Vagina (tissue), 2 donors: ENCODE measurements around the gene SLC8A1. TPM values are rescaled to one million over a fixed set of nuclear protein-coding genes. Genes with fewer than 3 reads are reported as not detected.
A peak's percentile ranks its signal among the peaks of the same experiment; 100 is the strongest.

Source experiments
- DNase-seq, 2 donors: peaks; one replicate each; pipeline ENCODE4 v3.0.0-alpha.2; 2017; ENCODE audit errors: extremely low spot score in 2 of 2
- H3K27ac ChIP-seq: fragments of 200-600 bp; sonication (generic); one replicate; pipeline ENCODE4 v1.5.1; 2019
- H3K27me3 ChIP-seq: fragments of 200-600 bp; sonication (generic); one replicate; pipeline ENCODE4 v1.5.1; 2019
- H3K36me3 ChIP-seq, 2 donors: fragments of 200-600 bp; sonication (generic); one replicate each; pipeline ENCODE4 v1.5.1; 2017 to 2019
- H3K4me1 ChIP-seq: fragments of 200-600 bp; sonication (generic); one replicate; pipeline ENCODE4 v1.5.1; 2019
- H3K4me3 ChIP-seq, 2 donors: fragments of 200-600 bp; sonication (generic); 1 replicate in 1 of 2; 2 replicates in 1 of 2; pipeline ENCODE4 v1.5.1; 2016 to 2019
- H3K9me3 ChIP-seq: fragments of 200-600 bp; sonication (generic); one replicate; pipeline ENCODE4 v1.5.1; 2019
- POLR2A ChIP-seq, 2 donors: fragments of 450-650 bp; IDR thresholded peaks; one replicate each; pipeline ENCODE4 v1.6.1; 2017; ENCODE audit warnings: antibody characterized with exemption in 2 of 2, mild to moderate bottlenecking in 2 of 2, moderate library complexity in 2 of 2
- POLR2AphosphoS5 ChIP-seq, 2 donors: sonication (generic); formaldehyde crosslinking; IDR thresholded peaks; one replicate each; pipeline ENCODE4 v1.9.0; 2017; ENCODE audit warnings: antibody characterized with exemption in 2 of 2, mild to moderate bottlenecking in 2 of 2, low read depth in 1 of 2; ENCODE audit not compliant: insufficient read depth in 1 of 2
- intact Hi-C: fragments of 100-400 bp; cut with DNase I; formaldehyde crosslinking; loops from one replicate; pipeline ENCODE4 v1.15.1; 2023
- total RNA-seq: library from RNA; depleted of rRNA; stranded (reverse); fragments of >200 nt; gene quantifications from one replicate; pipeline ENCODE4 v1.2.3, GENCODE V29; 2016
- TF ChIP-seq, protein P1 (sequence below), 3 experiments: fragments of 450-650 bp in 2 of 3; fragments of 200-600 bp in 1 of 3; sonication (generic) in 1 of 3; IDR thresholded peaks; one replicate each; pipeline ENCODE4 v1.5.1; 2017 to 2019; ENCODE audit warnings: antibody characterized with exemption in 3 of 3, mild to moderate bottlenecking in 2 of 3, moderate library complexity in 2 of 3

Gene SLC8A1
- total RNA-seq, result 40.8 TPM

- Histone ChIP-seq H3K27me3 (no peaks in the 10 kb centered on the region), H3K27ac (peak within 1 kb of the TSS; percentile 68), H3K4me3 (peak within 1 kb of the TSS; percentile 53 to 69), H3K4me1 (peaks cover 12% of the 10 kb centered on the region), H3K36me3 (no peaks in the 10 kb centered on the region), H3K9me3 (no peaks in the 10 kb centered on the region)
- peak in 1 of 2 donors; percentile 34 for TF ChIP-seq POLR2AphosphoS5 (IDR thresholded peaks at IDR 0.05; ENCODE audit: insufficient read depth in 1 of 2, low read depth in 1 of 2)
- no peak for TF ChIP-seq POLR2A (IDR thresholded peaks at IDR 0.05)
- intact Hi-C loops, result no loop called here
- DNase-seq, result no peak
Measured at GRCh38 chr2:40451918-40452605, at the start of gene SLC8A1. TSS of gene SLC8A1 (minus strand) at chr2:40452090.

DNA sequence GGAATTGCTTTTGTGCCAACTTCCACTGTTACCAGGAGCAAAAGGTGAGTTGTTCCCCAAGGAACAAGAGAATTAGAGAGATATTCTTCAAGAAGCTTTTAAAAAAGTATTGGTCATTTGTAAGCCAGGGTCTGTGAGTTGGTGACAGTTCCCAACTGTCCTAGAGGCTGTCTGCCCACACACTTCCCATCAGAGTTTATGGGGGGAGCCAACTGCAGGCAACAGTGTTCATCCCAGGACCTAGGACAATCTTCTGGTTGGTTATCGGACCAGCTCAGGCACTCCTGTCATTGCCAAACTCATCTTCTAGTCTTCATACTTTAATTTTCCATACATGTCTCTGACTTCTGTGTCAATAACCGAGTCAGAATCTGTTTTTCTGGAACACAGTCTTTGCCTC lies 47.5 kb upstream of the SLC8A1 start:
- no peak for TF ChIP-seq POLR2A (IDR thresholded peaks at IDR 0.05)
- TF ChIP-seq, protein P1, sequence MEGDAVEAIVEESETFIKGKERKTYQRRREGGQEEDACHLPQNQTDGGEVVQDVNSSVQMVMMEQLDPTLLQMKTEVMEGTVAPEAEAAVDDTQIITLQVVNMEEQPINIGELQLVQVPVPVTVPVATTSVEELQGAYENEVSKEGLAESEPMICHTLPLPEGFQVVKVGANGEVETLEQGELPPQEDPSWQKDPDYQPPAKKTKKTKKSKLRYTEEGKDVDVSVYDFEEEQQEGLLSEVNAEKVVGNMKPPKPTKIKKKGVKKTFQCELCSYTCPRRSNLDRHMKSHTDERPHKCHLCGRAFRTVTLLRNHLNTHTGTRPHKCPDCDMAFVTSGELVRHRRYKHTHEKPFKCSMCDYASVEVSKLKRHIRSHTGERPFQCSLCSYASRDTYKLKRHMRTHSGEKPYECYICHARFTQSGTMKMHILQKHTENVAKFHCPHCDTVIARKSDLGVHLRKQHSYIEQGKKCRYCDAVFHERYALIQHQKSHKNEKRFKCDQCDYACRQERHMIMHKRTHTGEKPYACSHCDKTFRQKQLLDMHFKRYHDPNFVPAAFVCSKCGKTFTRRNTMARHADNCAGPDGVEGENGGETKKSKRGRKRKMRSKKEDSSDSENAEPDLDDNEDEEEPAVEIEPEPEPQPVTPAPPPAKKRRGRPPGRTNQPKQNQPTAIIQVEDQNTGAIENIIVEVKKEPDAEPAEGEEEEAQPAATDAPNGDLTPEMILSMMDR (IDR thresholded peaks at IDR 0.05), result no peak
- TF ChIP-seq POLR2AphosphoS5 (IDR thresholded peaks at IDR 0.05; ENCODE audit: insufficient read depth in 1 of 2, low read depth in 1 of 2), result no peak
- H3K4me1 ChIP-seq, result no peaks in the 10 kb centered on the region
- intact Hi-C loops, result no loop called here
- no peaks in the 10 kb centered on the region for H3K9me3 ChIP-seq
- no peaks in the 10 kb centered on the region for H3K27me3 ChIP-seq
- no peak for DNase-seq
- H3K36me3 ChIP-seq, result no peaks in the 10 kb centered on the region
- no peak overlapping the region for H3K4me3 ChIP-seq
- no peak overlapping the region for H3K27ac ChIP-seq

GRCh38 chr2:40497251-40497859 lies 45.5 kb upstream of the SLC8A1 start:
- TF ChIP-seq POLR2AphosphoS5 (IDR thresholded peaks at IDR 0.05; ENCODE audit: insufficient read depth in 1 of 2, low read depth in 1 of 2), result no peak
- TF ChIP-seq POLR2A (IDR thresholded peaks at IDR 0.05), result no peak
- TF ChIP-seq, protein P1 (IDR thresholded peaks at IDR 0.05), result no peak
- intact Hi-C loops, result no loop called here
- Histone ChIP-seq H3K9me3 (no peaks in the 10 kb centered on the region), H3K27ac (no peak overlapping the region), H3K36me3 (no peaks in the 10 kb centered on the region), H3K4me3 (no peak overlapping the region), H3K4me1 (no peaks in the 10 kb centered on the region), H3K27me3 (no peaks in the 10 kb centered on the region)
- DNase-seq, result no peak

- no peak for TF ChIP-seq POLR2AphosphoS5 (IDR thresholded peaks at IDR 0.05; ENCODE audit: insufficient read depth in 1 of 2, low read depth in 1 of 2)
- no peak for TF ChIP-seq POLR2A (IDR thresholded peaks at IDR 0.05)
- TF ChIP-seq, protein P1 (IDR thresholded peaks at IDR 0.05), result no peak
- no peaks in the 10 kb centered on the region for H3K27me3 ChIP-seq
- no peak for DNase-seq
- H3K36me3 ChIP-seq, result no peaks in the 10 kb centered on the region
- H3K4me3 ChIP-seq, result peak overlapping the region; percentile 41 to 45
- H3K27ac ChIP-seq, result peak overlapping the region; percentile 58
- intact Hi-C loops, result no loop called here
- H3K4me1 ChIP-seq, result peaks cover 13% of the 10 kb centered on the region
- no peaks in the 10 kb centered on the region for H3K9me3 ChIP-seq
Measured at GRCh38 chr2:40489678-40489960, 37.7 kb upstream of the SLC8A1 start.

- no peak for DNase-seq
- Histone ChIP-seq H3K27me3 (no peaks in the 10 kb centered on the region), H3K27ac (peak overlapping the region; percentile 58), H3K4me1 (peaks cover 13% of the 10 kb centered on the region), H3K36me3 (no peaks in the 10 kb centered on the region), H3K9me3 (no peaks in the 10 kb centered on the region), H3K4me3 (peak overlapping the region; percentile 41 to 45)
- TF ChIP-seq, protein P1 (IDR thresholded peaks at IDR 0.05), result no peak
- TF ChIP-seq POLR2A (IDR thresholded peaks at IDR 0.05) (no peak), POLR2AphosphoS5 (IDR thresholded peaks at IDR 0.05; ENCODE audit: insufficient read depth in 1 of 2, low read depth in 1 of 2) (no peak)
- intact Hi-C loops, result no loop called here
Measured at GRCh38 chr2:40488927-40489677, 37.2 kb upstream of the SLC8A1 start.
